Hepatic stellate cell (primary cell): ENCODE results near the gene HYI.
"Not testable (repeated sequence)": the region's sequence is repeated elsewhere in the genome, so short reads cannot be mapped to it uniquely, and the experiment has no call there.

Source experiments
- DNase-seq: peaks from one replicate; pipeline ENCODE4 v3.0.0; 2011; ENCODE audit warnings: low spot score

The HYI gene

GRCh38 chr1:43427524-43427923 is 26.2 kb downstream of the HYI start:
- DNase-seq: no peak

GRCh38 chr1:43426221-43426620 is 27.5 kb downstream of the HYI start:
- DNase-seq: no peak

- no peak for DNase-seq
Measured at GRCh38 chr1:43425045-43425444, 28.7 kb downstream of the HYI start.

GRCh38 chr1:43423672-43424550 is 29.8 kb downstream of the HYI start:
- no peak for DNase-seq

GRCh38 chr1:43422995-43423671 is 30.6 kb downstream of the HYI start:
- DNase-seq: no peak

GRCh38 chr1:43421976-43422750 is 31.6 kb downstream of the HYI start:
- DNase-seq: no peak

- no peak for DNase-seq
Measured at GRCh38 chr1:43421396-43421795, 32.3 kb downstream of the HYI start.

- no peak for DNase-seq
Measured at GRCh38 chr1:43420874-43421273, 32.9 kb downstream of the HYI start.

- DNase-seq: no peak
Measured at GRCh38 chr1:43419627-43420425, 33.9 kb downstream of the HYI start.

GRCh38 chr1:43418858-43419257 is 34.9 kb downstream of the HYI start:
- DNase-seq: no peak

GRCh38 chr1:43415901-43416300 is 37.8 kb downstream of the HYI start:
- DNase-seq: no peak

- peak; percentile 44 for DNase-seq
Measured at GRCh38 chr1:43414634-43415223, 39.0 kb downstream of the HYI start.

- not testable (repeated sequence) for DNase-seq
Measured at GRCh38 chr1:43413426-43413825, 40.3 kb downstream of the HYI start.

GRCh38 chr1:43410571-43410970 is 43.2 kb downstream of the HYI start:
- no peak for DNase-seq

GRCh38 chr1:43405876-43406234 is 47.9 kb downstream of the HYI start:
- no peak for DNase-seq

GRCh38 chr1:43405219-43405875 is 48.4 kb downstream of the HYI start:
- no peak for DNase-seq

- DNase-seq: no peak
Measured at GRCh38 chr1:43404353-43404752, 49.4 kb downstream of the HYI start.

- DNase-seq: no peak
Measured at GRCh38 chr1:43402089-43402865, 51.5 kb downstream of the HYI start.
